ENCODE data around the gene TOP3A.

TOP3A gene

GRCh38 chr17:18280766-18281371 is 33.9 kb downstream of the TOP3A start:
- no peak overlapping the region for H3K4me2 ChIP-seq (ENCODE audit: low read length)
- no peaks in the 10 kb centered on the region for H3K79me2 ChIP-seq (ENCODE audit: control insufficient read depth, low read length)
- no peaks in the 10 kb centered on the region for H3K27me3 ChIP-seq (ENCODE audit: control insufficient read depth, low read length)
- no peak overlapping the region for H3K4me3 ChIP-seq (ENCODE audit: low read length)
- no peaks in the 10 kb centered on the region for H4K20me1 ChIP-seq (ENCODE audit: control insufficient read depth, insufficient read depth, low read depth, low read length)
- H3F3A ChIP-seq (ENCODE audit: control insufficient read depth, insufficient read depth): no peaks in the 10 kb centered on the region
- TF ChIP-seq EZH2phosphoT487 (IDR thresholded peaks at IDR 0.05; ENCODE audit: borderline replicate concordance, low read length) (no peak), CTCF (IDR thresholded peaks at IDR 0.05; ENCODE audit: low read depth, low read length, poor library complexity, severe bottlenecking) (no peak)
- H3K9me2 ChIP-seq (replicated peaks; ENCODE audit: control insufficient read depth, low read length): no peaks in the 10 kb centered on the region
- no peaks in the 10 kb centered on the region for H3K4me1 ChIP-seq (ENCODE audit: control insufficient read depth, low read length)
- no peaks in the 10 kb centered on the region for H3K9me3 ChIP-seq (ENCODE audit: control insufficient read depth, insufficient read depth, low read length)
- no peak overlapping the region for H3K27ac ChIP-seq (ENCODE audit: low read depth, low read length)
- H3K36me3 ChIP-seq (ENCODE audit: control insufficient read depth, low read length): peaks cover 81% of the 10 kb centered on the region

GRCh38 chr17:18280249-18280648 is 34.5 kb downstream of the TOP3A start:
- Histone ChIP-seq H3K79me2 (ENCODE audit: control insufficient read depth, low read length) (no peaks in the 10 kb centered on the region), H3K9me2 (replicated peaks; ENCODE audit: control insufficient read depth, low read length) (no peaks in the 10 kb centered on the region), H4K20me1 (ENCODE audit: control insufficient read depth, insufficient read depth, low read depth, low read length) (no peaks in the 10 kb centered on the region), H3K4me1 (ENCODE audit: control insufficient read depth, low read length) (no peaks in the 10 kb centered on the region), H3K27me3 (ENCODE audit: control insufficient read depth, low read length) (no peaks in the 10 kb centered on the region), H3K4me2 (ENCODE audit: low read length) (no peak overlapping the region), H3K9me3 (ENCODE audit: control insufficient read depth, insufficient read depth, low read length) (no peaks in the 10 kb centered on the region), H3K27ac (ENCODE audit: low read depth, low read length) (no peak overlapping the region), H3K36me3 (ENCODE audit: control insufficient read depth, low read length) (peaks cover 76% of the 10 kb centered on the region), H3K4me3 (ENCODE audit: low read length) (no peak overlapping the region), H3F3A (ENCODE audit: control insufficient read depth, insufficient read depth) (no peaks in the 10 kb centered on the region)
- no peak for TF ChIP-seq EZH2phosphoT487 (IDR thresholded peaks at IDR 0.05; ENCODE audit: borderline replicate concordance, low read length)
- TF ChIP-seq CTCF (IDR thresholded peaks at IDR 0.05; ENCODE audit: low read depth, low read length, poor library complexity, severe bottlenecking): no peak

GRCh38 chr17:18278867-18279266 is 35.9 kb downstream of the TOP3A start:
- Histone ChIP-seq H4K20me1 (ENCODE audit: control insufficient read depth, insufficient read depth, low read depth, low read length) (no peaks in the 10 kb centered on the region), H3K36me3 (ENCODE audit: control insufficient read depth, low read length) (peaks cover 77% of the 10 kb centered on the region), H3K4me1 (ENCODE audit: control insufficient read depth, low read length) (no peaks in the 10 kb centered on the region), H3K4me2 (ENCODE audit: low read length) (no peak overlapping the region), H3K27me3 (ENCODE audit: control insufficient read depth, low read length) (no peaks in the 10 kb centered on the region), H3K79me2 (ENCODE audit: control insufficient read depth, low read length) (no peaks in the 10 kb centered on the region), H3K27ac (ENCODE audit: low read depth, low read length) (no peak overlapping the region), H3K9me3 (ENCODE audit: control insufficient read depth, insufficient read depth, low read length) (no peaks in the 10 kb centered on the region), H3F3A (ENCODE audit: control insufficient read depth, insufficient read depth) (no peaks in the 10 kb centered on the region), H3K4me3 (ENCODE audit: low read length) (no peak overlapping the region), H3K9me2 (replicated peaks; ENCODE audit: control insufficient read depth, low read length) (no peaks in the 10 kb centered on the region)
- no peak for TF ChIP-seq CTCF (IDR thresholded peaks at IDR 0.05; ENCODE audit: low read depth, low read length, poor library complexity, severe bottlenecking)
- TF ChIP-seq EZH2phosphoT487 (IDR thresholded peaks at IDR 0.05; ENCODE audit: borderline replicate concordance, low read length): no peak
